ENCODE data around the gene FEM1C. TPM values are rescaled to one million over a fixed set of nuclear protein-coding genes. Genes with fewer than 3 reads are reported as not detected.

The FEM1C gene
- polyA plus RNA-seq, 1 donor from 2014 or later: 16.4 TPM

GRCh38 chr5:115486728-115487127 is 57.8 kb downstream of the FEM1C start:
- Histone ChIP-seq H3K9me2 (ENCODE audit: insufficient read depth, low read length) (no peaks in the 10 kb centered on the region), H3K27me3 (ENCODE audit: insufficient read depth, low read depth, low read length) (no peaks in the 10 kb centered on the region), H3K79me2 (replicated peaks; ENCODE audit: insufficient read depth, low read length) (no peaks in the 10 kb centered on the region), H2AFZ (ENCODE audit: low read depth, low read length) (no peak overlapping the region), H3K36me3 (ENCODE audit: insufficient read depth, low read length) (no peaks in the 10 kb centered on the region), H4K20me1 (ENCODE audit: insufficient read depth) (no peaks in the 10 kb centered on the region), H3K9me3 (ENCODE audit: low read length) (no peaks in the 10 kb centered on the region), H3K27ac (ENCODE audit: low read length) (no peak overlapping the region), H3F3A (ENCODE audit: insufficient read depth, low read length, poor library complexity, severe bottlenecking) (no peaks in the 10 kb centered on the region), H3K4me3 (ENCODE audit: low read length) (no peak overlapping the region), H3K4me2 (ENCODE audit: low read length) (no peak overlapping the region), H3K9ac (ENCODE audit: low read length) (no peak overlapping the region)
- no peak for TF ChIP-seq EP300 (conservative IDR thresholded peaks at IDR 0.05; ENCODE audit: poor library complexity, severe bottlenecking)
- TF ChIP-seq POLR2AphosphoS5 (IDR thresholded peaks at IDR 0.05): no peak
- TF ChIP-seq TAF1 (IDR thresholded peaks at IDR 0.05; ENCODE audit: low read depth): no peak
- no peak for TF ChIP-seq SMC3 (conservative IDR thresholded peaks at IDR 0.05; ENCODE audit: poor library complexity)
- no peak for TF ChIP-seq RAD21 (conservative IDR thresholded peaks at IDR 0.05)
- TF ChIP-seq MXI1 (conservative IDR thresholded peaks at IDR 0.05; ENCODE audit: poor library complexity, severe bottlenecking): no peak
- no peak for TF ChIP-seq EZH2 (IDR thresholded peaks at IDR 0.05; ENCODE audit: borderline replicate concordance, insufficient read depth, low read length, poor library complexity, severe bottlenecking)
- no peak for TF ChIP-seq CTCF (IDR thresholded peaks at IDR 0.05; ENCODE audit: poor library complexity, severe bottlenecking)
- TF ChIP-seq, protein P1, sequence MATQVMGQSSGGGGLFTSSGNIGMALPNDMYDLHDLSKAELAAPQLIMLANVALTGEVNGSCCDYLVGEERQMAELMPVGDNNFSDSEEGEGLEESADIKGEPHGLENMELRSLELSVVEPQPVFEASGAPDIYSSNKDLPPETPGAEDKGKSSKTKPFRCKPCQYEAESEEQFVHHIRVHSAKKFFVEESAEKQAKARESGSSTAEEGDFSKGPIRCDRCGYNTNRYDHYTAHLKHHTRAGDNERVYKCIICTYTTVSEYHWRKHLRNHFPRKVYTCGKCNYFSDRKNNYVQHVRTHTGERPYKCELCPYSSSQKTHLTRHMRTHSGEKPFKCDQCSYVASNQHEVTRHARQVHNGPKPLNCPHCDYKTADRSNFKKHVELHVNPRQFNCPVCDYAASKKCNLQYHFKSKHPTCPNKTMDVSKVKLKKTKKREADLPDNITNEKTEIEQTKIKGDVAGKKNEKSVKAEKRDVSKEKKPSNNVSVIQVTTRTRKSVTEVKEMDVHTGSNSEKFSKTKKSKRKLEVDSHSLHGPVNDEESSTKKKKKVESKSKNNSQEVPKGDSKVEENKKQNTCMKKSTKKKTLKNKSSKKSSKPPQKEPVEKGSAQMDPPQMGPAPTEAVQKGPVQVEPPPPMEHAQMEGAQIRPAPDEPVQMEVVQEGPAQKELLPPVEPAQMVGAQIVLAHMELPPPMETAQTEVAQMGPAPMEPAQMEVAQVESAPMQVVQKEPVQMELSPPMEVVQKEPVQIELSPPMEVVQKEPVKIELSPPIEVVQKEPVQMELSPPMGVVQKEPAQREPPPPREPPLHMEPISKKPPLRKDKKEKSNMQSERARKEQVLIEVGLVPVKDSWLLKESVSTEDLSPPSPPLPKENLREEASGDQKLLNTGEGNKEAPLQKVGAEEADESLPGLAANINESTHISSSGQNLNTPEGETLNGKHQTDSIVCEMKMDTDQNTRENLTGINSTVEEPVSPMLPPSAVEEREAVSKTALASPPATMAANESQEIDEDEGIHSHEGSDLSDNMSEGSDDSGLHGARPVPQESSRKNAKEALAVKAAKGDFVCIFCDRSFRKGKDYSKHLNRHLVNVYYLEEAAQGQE (IDR thresholded peaks at IDR 0.05; ENCODE audit: borderline replicate concordance): no peak

GRCh38 chr5:115484368-115484767 is 60.2 kb downstream of the FEM1C start:
- Histone ChIP-seq H3K9me3 (ENCODE audit: low read length) (no peaks in the 10 kb centered on the region), H3K9ac (ENCODE audit: low read length) (no peak overlapping the region), H3K79me2 (replicated peaks; ENCODE audit: insufficient read depth, low read length) (no peaks in the 10 kb centered on the region), H3K4me3 (ENCODE audit: low read length) (no peak overlapping the region), H3K27me3 (ENCODE audit: insufficient read depth, low read depth, low read length) (no peaks in the 10 kb centered on the region), H3F3A (ENCODE audit: insufficient read depth, low read length, poor library complexity, severe bottlenecking) (no peaks in the 10 kb centered on the region), H3K36me3 (ENCODE audit: insufficient read depth, low read length) (no peaks in the 10 kb centered on the region), H4K20me1 (ENCODE audit: insufficient read depth) (no peaks in the 10 kb centered on the region), H3K9me2 (ENCODE audit: insufficient read depth, low read length) (no peaks in the 10 kb centered on the region), H2AFZ (ENCODE audit: low read depth, low read length) (no peak overlapping the region), H3K27ac (ENCODE audit: low read length) (no peak overlapping the region), H3K4me2 (ENCODE audit: low read length) (no peak overlapping the region)
- TF ChIP-seq RAD21 (conservative IDR thresholded peaks at IDR 0.05): no peak
- TF ChIP-seq CTCF (IDR thresholded peaks at IDR 0.05; ENCODE audit: poor library complexity, severe bottlenecking): no peak
- TF ChIP-seq POLR2AphosphoS5 (IDR thresholded peaks at IDR 0.05): no peak
- TF ChIP-seq SMC3 (conservative IDR thresholded peaks at IDR 0.05; ENCODE audit: poor library complexity): no peak
- TF ChIP-seq MXI1 (conservative IDR thresholded peaks at IDR 0.05; ENCODE audit: poor library complexity, severe bottlenecking): no peak
- TF ChIP-seq, protein P1 (IDR thresholded peaks at IDR 0.05; ENCODE audit: borderline replicate concordance): no peak
- TF ChIP-seq TAF1 (IDR thresholded peaks at IDR 0.05; ENCODE audit: low read depth): no peak
- no peak for TF ChIP-seq EP300 (conservative IDR thresholded peaks at IDR 0.05; ENCODE audit: poor library complexity, severe bottlenecking)
- no peak for TF ChIP-seq EZH2 (IDR thresholded peaks at IDR 0.05; ENCODE audit: borderline replicate concordance, insufficient read depth, low read length, poor library complexity, severe bottlenecking)

Measured in neural cell (in vitro differentiated cells).